HCT116 (cell line): Measurements from ENCODE around the gene CD247. TPM values are rescaled to one million over a fixed set of nuclear protein-coding genes. Genes with fewer than 3 reads are reported as not detected.

Source experiments
- ATAC-seq: fragments of 200-7000 bp; cut with Tn5 transposase; 2 replicates; pipeline ENCODE4 v1.9.1; 2020; ENCODE audit warnings: mild to moderate bottlenecking, moderate library complexity
- BruUV-seq: library from RNA; stranded (reverse); fragments of 400-500 nt; replicated peaks from 2 replicates; lab custom pipeline; 2021; lab: Mats Ljungman, UMichigan
- CTCF ChIA-PET: fragments of 300-600 bp; sonication (Branson Sonifier 250); formaldehyde crosslinking; loops from one replicate; lab custom pipeline; 2021; ENCODE audit warnings: antibody characterized with exemption; lab: Charles Lee
- POLR2A ChIA-PET: fragments of 300-600, 350-600 bp; sonication (Branson Sonifier 250); formaldehyde crosslinking; loops from one replicate; lab custom pipeline; 2021; ENCODE audit warnings: antibody characterized with exemption; lab: Charles Lee
- RAD21 ChIA-PET, 2 experiments: fragments of 300-600 bp; sonication (Branson Sonifier 250); formaldehyde crosslinking; loops; one replicate each; lab custom pipeline; 2023; ENCODE audit warnings: low total read pairs in 2 of 2; ENCODE audit not compliant: uncharacterized antibody in 2 of 2, unreplicated experiment in 2 of 2, low non-redundant PET in 1 of 2; lab: Charles Lee
- DNase-seq: peaks from one replicate; pipeline ENCODE4 v3.0.0-alpha.2; 2010; ENCODE audit warnings: low read depth, low spot score
- H2AFZ ChIP-seq: fragments of 200-600 bp; shearing (Covaris generic), sonication (generic); 2 replicates; pipeline ENCODE4 v1.6.1; 2017; ENCODE audit warnings: low read depth, mixed run types, mixed read lengths, antibody characterized with exemption, low read length; ENCODE audit not compliant: poor library complexity, severe bottlenecking
- H3K27ac ChIP-seq: 2 replicates; pipeline ENCODE4 v1.5.1; 2012; ENCODE audit warnings: low read depth, low read length
- H3K27me3 ChIP-seq: fragments of 200-600 bp; sonication (generic); 2 replicates; pipeline ENCODE4 v1.6.1; 2016; ENCODE audit warnings: mixed run types, low read length, mixed read lengths; ENCODE audit not compliant: insufficient read depth
- H3K36me3 ChIP-seq, 2 experiments: fragments of 200-500 bp in 1 of 2; fragments of 200-600 bp in 1 of 2; sonication (Bioruptor generic) in 1 of 2; sonication (generic) in 1 of 2; 2 replicates each; pipeline versions ENCODE4 v1.5.1 to v1.6.1; 2014 to 2016; ENCODE audit warnings: low read length in 2 of 2, inconsistent platforms in 1 of 2, mixed read lengths in 1 of 2, mixed run types in 1 of 2; ENCODE audit not compliant: insufficient read depth in 2 of 2, control insufficient read depth in 1 of 2
- H3K4me1 ChIP-seq, 2 experiments: fragments of 200-600 bp in 1 of 2; sonication (generic) in 1 of 2; 2 replicates each; pipeline versions ENCODE4 v1.5.1 to v1.6.1; 2012 to 2017; ENCODE audit warnings: low read length in 2 of 2, inconsistent platforms in 1 of 2, mild to moderate bottlenecking in 1 of 2, mixed read lengths in 1 of 2, mixed run types in 1 of 2, moderate library complexity in 1 of 2; ENCODE audit not compliant: insufficient read depth in 2 of 2, control insufficient read depth in 1 of 2
- H3K4me2 ChIP-seq: fragments of 200-600 bp; sonication (generic); 2 replicates; pipeline ENCODE4 v1.6.1; 2017; ENCODE audit warnings: mixed run types, low read length, mixed read lengths
- H3K4me3 ChIP-seq, 2 experiments: fragments of 200-600 bp in 1 of 2; sonication (generic) in 1 of 2; replicated peaks in 1 of 2; 2 replicates each; pipeline ENCODE4 v1.5.1; 2011 to 2016; ENCODE audit warnings: low read length in 2 of 2, control low read depth in 1 of 2, low read depth in 1 of 2, mild to moderate bottlenecking in 1 of 2, mixed read lengths in 1 of 2, mixed run types in 1 of 2
- H3K79me2 ChIP-seq: fragments of 200-600 bp; sonication (generic); 2 replicates; pipeline ENCODE4 v1.6.1; 2017; ENCODE audit warnings: mild to moderate bottlenecking, mixed run types, low read length, moderate library complexity, mixed read lengths; ENCODE audit not compliant: insufficient read depth
- H3K9ac ChIP-seq: fragments of 200-600 bp; sonication (generic); 2 replicates; pipeline ENCODE4 v1.6.1; 2016; ENCODE audit warnings: low read length, mixed read lengths
- H3K9me2 ChIP-seq: fragments of 200-600 bp; sonication (generic), shearing (Covaris generic); 2 replicates; pipeline ENCODE4 v1.6.1; 2017; ENCODE audit warnings: mixed run types, mild to moderate bottlenecking, moderate library complexity; ENCODE audit not compliant: insufficient read depth
- H3K9me3 ChIP-seq, 2 experiments: fragments of 200-500 bp in 1 of 2; fragments of 200-600 bp in 1 of 2; sonication (Bioruptor generic) in 1 of 2; sonication (generic) in 1 of 2; 2 replicates each; pipeline ENCODE4 v1.6.1; 2014 to 2017; ENCODE audit warnings: low read length in 2 of 2, mixed read lengths in 2 of 2, inconsistent platforms in 1 of 2, low read depth in 1 of 2, mild to moderate bottlenecking in 1 of 2, mixed run types in 1 of 2, moderate library complexity in 1 of 2; ENCODE audit not compliant: control insufficient read depth in 1 of 2, insufficient read depth in 1 of 2
- H4K20me1 ChIP-seq: fragments of 200-600 bp; sonication (generic), shearing (Covaris generic); 2 replicates; pipeline ENCODE4 v1.6.1; 2017; ENCODE audit warnings: mixed run types, mild to moderate bottlenecking, moderate library complexity; ENCODE audit not compliant: insufficient read depth
- ATF3 ChIP-seq: IDR thresholded peaks from 2 replicates; pipeline ENCODE4 v1.6.1; 2012
- CBX3 ChIP-seq: IDR thresholded peaks from 2 replicates; pipeline ENCODE4 v1.6.1; 2012; ENCODE audit warnings: low read depth
- CEBPB ChIP-seq: IDR thresholded peaks from 2 replicates; pipeline ENCODE4 v1.6.1; 2012; ENCODE audit warnings: low read depth
- CTCF ChIP-seq, 3 experiments: fragments of 200-600 bp in 1 of 3; sonication (generic) in 1 of 3; IDR thresholded peaks in 2 of 3; conservative IDR thresholded peaks in 1 of 3; 2 replicates each; pipeline ENCODE4 v1.5.1; 2012 to 2017; ENCODE audit warnings: low read depth in 2 of 3, low read length in 2 of 3, antibody characterized with exemption in 1 of 3, borderline replicate concordance in 1 of 3, control low read depth in 1 of 3, mild to moderate bottlenecking in 1 of 3, mixed read lengths in 1 of 3, mixed run types in 1 of 3, moderate library complexity in 1 of 3; ENCODE audit not compliant: insufficient read depth in 1 of 3
- EGR1 ChIP-seq: IDR thresholded peaks from 2 replicates; pipeline ENCODE4 v1.6.1; 2012; ENCODE audit warnings: low read depth
- ELF1 ChIP-seq: IDR thresholded peaks from 2 replicates; pipeline ENCODE4 v1.6.1; 2012; ENCODE audit warnings: low read depth, borderline replicate concordance
- EZH2 ChIP-seq: fragments of 200-600 bp; sonication (generic); IDR thresholded peaks from 2 replicates; pipeline ENCODE4 v1.6.1; 2017; ENCODE audit warnings: antibody characterized with exemption, mixed run types
- EZH2phosphoT487 ChIP-seq: fragments of 200-600 bp; IDR thresholded peaks from 2 replicates; pipeline ENCODE4 v1.6.1; 2018; ENCODE audit warnings: antibody characterized with exemption, borderline replicate concordance
- FOSL1 ChIP-seq: IDR thresholded peaks from 2 replicates; pipeline ENCODE4 v1.6.1; 2012; ENCODE audit warnings: low read depth
- JUND ChIP-seq: IDR thresholded peaks from 2 replicates; pipeline ENCODE4 v1.6.1; 2012
- MAX ChIP-seq: IDR thresholded peaks from 2 replicates; pipeline ENCODE4 v1.6.1; 2012
- POLR2A ChIP-seq: IDR thresholded peaks from 2 replicates; pipeline ENCODE4 v1.7.0; 2011; ENCODE audit warnings: borderline replicate concordance; ENCODE audit not compliant: insufficient read depth, insufficient read length; ENCODE audit errors: extremely low read depth
- POLR2AphosphoS5 ChIP-seq: IDR thresholded peaks from 2 replicates; pipeline ENCODE4 v1.6.1; 2011; ENCODE audit warnings: mild to moderate bottlenecking, low read depth, low read length, moderate library complexity
- SIN3A ChIP-seq: IDR thresholded peaks from 2 replicates; pipeline ENCODE4 v1.6.1; 2012; ENCODE audit warnings: low read depth
- SP1 ChIP-seq: IDR thresholded peaks from 2 replicates; pipeline ENCODE4 v1.6.1; 2012; ENCODE audit warnings: low read depth
- TCF7L2 ChIP-seq: IDR thresholded peaks from 2 replicates; pipeline ENCODE4 v1.7.0; 2011; ENCODE audit warnings: borderline replicate concordance, inconsistent platforms; ENCODE audit not compliant: insufficient read depth, insufficient read length; ENCODE audit errors: extremely low read depth
- YY1 ChIP-seq: IDR thresholded peaks from 2 replicates; pipeline ENCODE4 v1.6.1; 2011; ENCODE audit warnings: low read length, low read depth, moderate library complexity, mild to moderate bottlenecking; ENCODE audit not compliant: insufficient replicate concordance; ENCODE audit errors: extremely low read depth
- ZBTB33 ChIP-seq: IDR thresholded peaks from 2 replicates; pipeline ENCODE4 v1.6.1; 2011; ENCODE audit warnings: mild to moderate bottlenecking, low read length, moderate library complexity; ENCODE audit not compliant: insufficient replicate concordance; ENCODE audit errors: extremely low read depth
- ZFX ChIP-seq: fragments of 450-650 bp; IDR thresholded peaks from 2 replicates; pipeline ENCODE4 v1.6.1; 2017
- ZNF274 ChIP-seq: fragments of 200-500 bp; sonication (Bioruptor generic); IDR thresholded peaks from 2 replicates; pipeline ENCODE4 v1.6.1; 2014; ENCODE audit warnings: mild to moderate bottlenecking, low read depth, low read length, inconsistent platforms
- intact Hi-C: fragments of 100-400 bp; cut with micrococcal nuclease; formaldehyde crosslinking; loops from 2 replicates; pipeline ENCODE4 v1.10.0; 2022
- total RNA-seq: library from RNA; stranded (reverse); gene quantifications from one replicate; pipeline ENCODE4 v1.2.1, GENCODE V29; 2021; ENCODE audit not compliant: unreplicated experiment

Gene CD247
- total RNA-seq, 1 experiment from 2014 or later, result 0.57 TPM

GRCh38 chr1:167463080-167463479 lies 55.2 kb downstream of the CD247 start:
- Histone ChIP-seq H3K27ac (no peak overlapping the region), H3K27me3 (no peaks in the 10 kb centered on the region), H3K4me1 (peaks cover 0 to 3% of the 10 kb centered on the region in 2 experiments; a peak in 1 of 4 replicates), H3K4me2 (no peak overlapping the region), H3K4me3 (no peak overlapping the region), H4K20me1 (no peaks in the 10 kb centered on the region), H3K9me3 (no peaks in the 10 kb centered on the region), H3K9ac (no peak overlapping the region), H2AFZ (no peak overlapping the region), H3K36me3 (no peaks in the 10 kb centered on the region), H3K9me2 (no peaks in the 10 kb centered on the region), H3K79me2 (no peaks in the 10 kb centered on the region)
- BruUV-seq, result no TSS peak
- TF ChIP-seq CTCF (IDR thresholded peaks at IDR 0.05 in 2 of 3, conservative IDR thresholded peaks at IDR 0.05 in 1 of 3; ENCODE audit: borderline replicate concordance in 1 of 3, insufficient read depth in 1 of 3, low read depth in 2 of 3, low read length in 2 of 3) (no peak), CEBPB (no peak), ATF3 (no peak), ZFX (no peak), EGR1 (no peak), YY1 (no peak), POLR2A (no peak), POLR2AphosphoS5 (no peak), EZH2 (no peak), JUND (no peak), ELF1 (no peak), TCF7L2 (no peak), CBX3 (no peak), FOSL1 (no peak), ZNF274 (no peak), EZH2phosphoT487 (no peak), SIN3A (no peak), ZBTB33 (no peak), MAX (no peak), SP1 (no peak)
- DNase-seq (no peak), ATAC-seq (no peak)
- RAD21 ChIA-PET, result no interaction called here
- CTCF ChIA-PET, result no interaction called here
- POLR2A ChIA-PET, result no interaction called here
- intact Hi-C loops, result no loop called here
